Testis (tissue), 3 donors: ENCODE results near the gene SLC39A9. TPM values are rescaled to one million over a fixed set of nuclear protein-coding genes. Genes with fewer than 3 reads are reported as not detected.
A peak's percentile ranks its signal among the peaks of the same experiment; 100 is the strongest.
"Not testable (repeated sequence)": the region's sequence is repeated elsewhere in the genome, so short reads cannot be mapped to it uniquely, and the experiment has no call there.

Experiments
- DNase-seq: peaks from one replicate; pipeline ENCODE4 v3.0.0-alpha.2; 2019
- H3K27ac ChIP-seq, 2 donors: fragments of 200-600 bp; sonication (generic); one replicate each; pipeline ENCODE4 v1.5.1; 2019
- H3K27me3 ChIP-seq: fragments of 200-600 bp; sonication (generic); one replicate; pipeline ENCODE4 v1.5.1; 2019
- H3K36me3 ChIP-seq: fragments of 200-600 bp; sonication (generic); one replicate; pipeline ENCODE4 v1.5.1; 2017; ENCODE audit warnings: low read depth; ENCODE audit errors: missing control alignments
- H3K4me1 ChIP-seq: fragments of 200-600 bp; sonication (generic); one replicate; pipeline ENCODE4 v1.5.1; 2019
- H3K4me3 ChIP-seq, 2 donors: fragments of 200-600 bp; sonication (generic); one replicate each; pipeline ENCODE4 v1.5.1; 2017 to 2019
- H3K9me3 ChIP-seq: fragments of 200-600 bp; sonication (generic); one replicate; pipeline ENCODE4 v1.5.1; 2017
- CTCF ChIP-seq, 3 experiments: fragments of 450-650 bp in 2 of 3; fragments of 200-600 bp in 1 of 3; sonication (generic) in 1 of 3; IDR thresholded peaks; one replicate each; pipeline ENCODE4 v1.5.1; 2016 to 2019; ENCODE audit warnings: antibody characterized with exemption in 3 of 3, mild to moderate bottlenecking in 2 of 3, moderate library complexity in 1 of 3
- POLR2A ChIP-seq: fragments of 450-650 bp; IDR thresholded peaks from one replicate; pipeline ENCODE4 v1.6.1; 2017; ENCODE audit warnings: antibody characterized with exemption, mild to moderate bottlenecking, moderate library complexity
- WGBS, 2 donors: methylation state at CpG; one replicate each; pipeline ENCODE4 v1.1.5; 2018; 5-methylcytosine and 5-hydroxymethylcytosine counted together
- intact Hi-C: fragments of 100-400 bp; cut with DNase I; formaldehyde crosslinking; loops from one replicate; pipeline ENCODE4 v1.15.1; 2023; ENCODE audit warnings: low total_unique reads
- polyA plus RNA-seq: library from polyadenylated mRNA; stranded (reverse); fragments of 350-450 nt; fragmentation: Illumina TruSeq; extraction: RNeasy Lipid Tissue Mini Kit (QIAGEN cat#74804); gene quantifications from one replicate; pipeline ENCODE4 v1.2.3, GENCODE V29; 2014; ENCODE audit warnings: low read depth, low replicate concordance; ENCODE audit not compliant: insufficient read depth
- total RNA-seq, 2 donors: library from RNA; depleted of rRNA; stranded (reverse); fragments of >200 nt; gene quantifications; one replicate each; pipeline ENCODE4 v1.2.3, GENCODE V29; 2016

The SLC39A9 gene
- total and polyA plus RNA-seq, 3 donors from 2014 or later = 38.0 to 73.3 (median 59.9) TPM

GRCh38 chr14:69471436-69471835, 72.9 kb downstream of the SLC39A9 start:
- 78 to 79% methylated on average over 3 of the region's 3 CpGs for WGBS, 2 donors
- intact Hi-C loops = no loop called here

GRCh38 chr14:69471916-69472315, 73.4 kb downstream of the SLC39A9 start:
- whole genome bisulfite sequencing, 2 donors = 89 to 92% methylated on average over 10 of the region's 10 CpGs
- intact Hi-C loops = no loop called here
- H3K4me1 ChIP-seq = no peaks in the 10 kb centered on the region
- H3K27ac ChIP-seq = no peak overlapping the region
- H3K27me3 ChIP-seq = no peaks in the 10 kb centered on the region
- no peak for TF ChIP-seq POLR2A
- TF ChIP-seq CTCF (IDR thresholded peaks at IDR 0.05) = no peak
- H3K36me3 ChIP-seq = no peaks in the 10 kb centered on the region
- DNase-seq = no peak
- no peak overlapping the region for H3K4me3 ChIP-seq
- no peaks in the 10 kb centered on the region for H3K9me3 ChIP-seq

More at GRCh38 chr14:69471436-69471835, 72.9 kb downstream of the SLC39A9 start:
- no peaks in the 10 kb centered on the region for H3K27me3 ChIP-seq
- H3K4me3 ChIP-seq = no peak overlapping the region
- H3K4me1 ChIP-seq = no peaks in the 10 kb centered on the region
- no peak overlapping the region for H3K27ac ChIP-seq
- DNase-seq = no peak
- H3K36me3 ChIP-seq = no peaks in the 10 kb centered on the region
- no peaks in the 10 kb centered on the region for H3K9me3 ChIP-seq
- TF ChIP-seq POLR2A (no peak), CTCF (IDR thresholded peaks at IDR 0.05) (no peak)

- intact Hi-C loops = no loop called here
- Histone ChIP-seq H3K27ac (no peak overlapping the region), H3K4me1 (no peaks in the 10 kb centered on the region), H3K4me3 (no peak overlapping the region), H3K36me3 (no peaks in the 10 kb centered on the region), H3K27me3 (no peaks in the 10 kb centered on the region), H3K9me3 (no peaks in the 10 kb centered on the region)
- no peak for TF ChIP-seq CTCF (IDR thresholded peaks at IDR 0.05)
- TF ChIP-seq POLR2A = no peak
- DNase-seq = no peak
- 77 to 84% methylated on average over 3 of the region's 3 CpGs for WGBS, 2 donors
Measured at GRCh38 chr14:69473260-69473659, 74.8 kb downstream of the SLC39A9 start.

- intact Hi-C loops = no loop called here
- Histone ChIP-seq H3K4me1 (no peaks in the 10 kb centered on the region), H3K9me3 (no peaks in the 10 kb centered on the region), H3K27me3 (no peaks in the 10 kb centered on the region), H3K4me3 (no peak overlapping the region), H3K36me3 (no peaks in the 10 kb centered on the region), H3K27ac (no peak overlapping the region)
- TF ChIP-seq CTCF (IDR thresholded peaks at IDR 0.05) (no peak), POLR2A (no peak)
- WGBS, 2 donors = 67 to 98% methylated on average over 3 of the region's 3 CpGs
- no peak for DNase-seq
Measured at GRCh38 chr14:69473946-69474345, 75.5 kb downstream of the SLC39A9 start.

- intact Hi-C loops = no loop called here
- WGBS, 2 donors = 82 to 84% methylated on average over 8 of the region's 8 CpGs
- TF ChIP-seq POLR2A (no peak), CTCF (IDR thresholded peaks at IDR 0.05) (peak in 1 of 3 experiments; percentile 20)
- H3K27ac ChIP-seq = no peak overlapping the region
- no peak for DNase-seq
- no peaks in the 10 kb centered on the region for H3K27me3 ChIP-seq
- no peaks in the 10 kb centered on the region for H3K36me3 ChIP-seq
- no peaks in the 10 kb centered on the region for H3K4me1 ChIP-seq
- H3K9me3 ChIP-seq = no peaks in the 10 kb centered on the region
- no peak overlapping the region for H3K4me3 ChIP-seq
Measured at GRCh38 chr14:69475194-69475818, 76.8 kb downstream of the SLC39A9 start.

GRCh38 chr14:69476824-69477450, 78.4 kb downstream of the SLC39A9 start:
- H3K4me1 ChIP-seq, H3K27me3 ChIP-seq, DNase-seq, H3K36me3 ChIP-seq, H3K9me3 ChIP-seq, H3K27ac ChIP-seq, intact Hi-C loops, H3K4me3 ChIP-seq: not testable (repeated sequence)
- WGBS, 2 donors = 92 to 99% methylated on average over 5 of the region's 5 CpGs

- WGBS, 2 donors = 86 to 95% methylated on average over 2 of the region's 2 CpGs
- H3K9me3 ChIP-seq, DNase-seq, H3K4me3 ChIP-seq, H3K36me3 ChIP-seq, intact Hi-C loops, H3K4me1 ChIP-seq, H3K27me3 ChIP-seq, H3K27ac ChIP-seq: not testable (repeated sequence)
Measured at GRCh38 chr14:69478055-69478454, 79.6 kb downstream of the SLC39A9 start.
